Endodermal cell (in vitro differentiated cells): ENCODE results near the gene PTGR3. TPM values are rescaled to one million over a fixed set of nuclear protein-coding genes. Genes with fewer than 3 reads are reported as not detected.
"Not testable (repeated sequence)": the region's sequence is repeated elsewhere in the genome, so short reads cannot be mapped to it uniquely, and the experiment has no call there.

ENCODE experiments used
- DNase-seq: peaks from one replicate; pipeline ENCODE4 v3.0.0-alpha.2; 2017
- H3K27ac ChIP-seq: 2 replicates; pipeline ENCODE4 v1.5.1; 2013; ENCODE audit warnings: mild to moderate bottlenecking, low read depth, low read length, moderate library complexity
- H3K27me3 ChIP-seq: 2 replicates; pipeline ENCODE4 v1.6.1; 2013; ENCODE audit warnings: mild to moderate bottlenecking, low read length, moderate library complexity; ENCODE audit not compliant: insufficient read depth, control insufficient read depth, poor library complexity, severe bottlenecking
- H3K36me3 ChIP-seq: 2 replicates; pipeline ENCODE4 v1.7.0; 2013; ENCODE audit warnings: mild to moderate bottlenecking, low read length, moderate library complexity; ENCODE audit not compliant: control insufficient read depth, insufficient read depth
- H3K4me1 ChIP-seq: one replicate; pipeline ENCODE4 v1.7.0; 2013; ENCODE audit warnings: low read length; ENCODE audit not compliant: control insufficient read depth, insufficient read depth
- H3K4me3 ChIP-seq: 2 replicates; pipeline ENCODE4 v1.5.1; 2013; ENCODE audit warnings: mild to moderate bottlenecking, low read length, moderate library complexity
- H3K9ac ChIP-seq: 2 replicates; pipeline ENCODE4 v1.6.1; 2013; ENCODE audit warnings: mild to moderate bottlenecking, low read length, moderate library complexity; ENCODE audit not compliant: poor library complexity, severe bottlenecking; ENCODE audit errors: extremely low read depth
- H3K9me3 ChIP-seq: 2 replicates; pipeline ENCODE4 v1.6.1; 2013; ENCODE audit warnings: mild to moderate bottlenecking, low read length, moderate library complexity; ENCODE audit not compliant: control insufficient read depth
- H3K27ac Mint-ChIP-seq: 2 replicates; pipeline ENCODE4 v1.8.0; 2020; ENCODE audit warnings: mixed read lengths
- H3K27me3 Mint-ChIP-seq: 2 replicates; pipeline ENCODE4 v1.8.0; 2021; ENCODE audit warnings: mild to moderate bottlenecking, mixed read lengths; ENCODE audit not compliant: insufficient read depth
- H3K36me3 Mint-ChIP-seq: 2 replicates; pipeline ENCODE4 v1.8.0; 2020; ENCODE audit warnings: low read depth, mixed read lengths
- H3K4me1 Mint-ChIP-seq: 2 replicates; pipeline ENCODE4 v1.8.0; 2020; ENCODE audit warnings: mixed read lengths
- H3K4me3 Mint-ChIP-seq: 2 replicates; pipeline ENCODE4 v1.8.0; 2020; ENCODE audit warnings: mild to moderate bottlenecking, moderate library complexity, mixed read lengths
- H3K9me3 Mint-ChIP-seq: 2 replicates; pipeline ENCODE4 v1.8.0; 2020; ENCODE audit warnings: mild to moderate bottlenecking, mixed read lengths
- CTCF ChIP-seq: fragments of 200-600 bp; sonication (generic); conservative IDR thresholded peaks from 2 replicates; pipeline ENCODE4 v1.5.0; 2021; ENCODE audit warnings: antibody characterized with exemption, mild to moderate bottlenecking
- WGBS, 2 experiments: methylation state at CpG; one replicate each; pipeline versions ENCODE4 v1.1.5 to v1.1.7; 2013; ENCODE audit warnings: missing lambda C conversion rate in 2 of 2, mixed read lengths in 1 of 2; ENCODE audit not compliant: insufficient coverage in 1 of 2, insufficient read length in 1 of 2; 5-methylcytosine and 5-hydroxymethylcytosine counted together
- total RNA-seq, 2 donors: library from RNA; stranded (reverse); fragmentation: NEBNext Ultra II Directional in 1 of 2; extraction: Animal tissue kit (Norgen Biotek cat#: 25700) in 1 of 2; gene quantifications; 2 replicates in 1 of 2; 3 replicates in 1 of 2; pipeline ENCODE4 v1.2.1, GENCODE V29; 2021

Gene PTGR3
- total RNA-seq, 2 donors from 2014 or later, result 12.2 to 13.3 TPM

GRCh38 chr18:75189696-75190095, 19.2 kb downstream of the PTGR3 start:
- Mint-ChIP-seq H3K9me3 (no peaks in the 10 kb centered on the region), H3K4me3 (no peak overlapping the region), H3K36me3 (no peaks in the 10 kb centered on the region), H3K27ac (no peak overlapping the region), H3K27me3 (no peaks in the 10 kb centered on the region), H3K4me1 (peaks cover 3% of the 10 kb centered on the region)
- Histone ChIP-seq H3K9ac (no peak overlapping the region), H3K27me3 (no peaks in the 10 kb centered on the region), H3K9me3 (no peaks in the 10 kb centered on the region), H3K4me3 (no peak overlapping the region), H3K27ac (no peak overlapping the region), H3K36me3 (no peaks in the 10 kb centered on the region), H3K4me1 (no peaks in the 10 kb centered on the region)
- TF ChIP-seq CTCF, result no peak
- 89 to 100% methylated on average over 3 to 6 of the region's 6 CpGs for WGBS, 2 experiments
- DNase-seq, result no peak

GRCh38 chr18:75187702-75188101, 21.2 kb downstream of the PTGR3 start:
- H3K4me1 Mint-ChIP-seq, result not testable (repeated sequence)
- peak; percentile 2 for DNase-seq

GRCh38 chr18:75185460-75185859, 23.5 kb downstream of the PTGR3 start:
- Mint-ChIP-seq H3K9me3 (peaks cover 3% of the 10 kb centered on the region), H3K27me3 (no peaks in the 10 kb centered on the region), H3K4me3 (no peak overlapping the region), H3K27ac (no peak overlapping the region), H3K36me3 (no peaks in the 10 kb centered on the region), H3K4me1 (peaks cover 3% of the 10 kb centered on the region)
- Histone ChIP-seq H3K27ac (no peak overlapping the region), H3K9me3 (no peaks in the 10 kb centered on the region), H3K27me3 (no peaks in the 10 kb centered on the region), H3K4me1 (no peaks in the 10 kb centered on the region), H3K36me3 (no peaks in the 10 kb centered on the region), H3K9ac (no peak overlapping the region), H3K4me3 (no peak overlapping the region)
- peak; percentile 20 for DNase-seq
- 83 to 85% methylated on average over 3 of the region's 3 CpGs for WGBS, 2 experiments
- no peak for TF ChIP-seq CTCF

More at GRCh38 chr18:75187702-75188101, 21.2 kb downstream of the PTGR3 start:
- H3K36me3 Mint-ChIP-seq, H3K9ac ChIP-seq, H3K27me3 ChIP-seq, H3K4me1 ChIP-seq, H3K9me3 ChIP-seq, H3K36me3 ChIP-seq, H3K27ac ChIP-seq, H3K27ac Mint-ChIP-seq, H3K27me3 Mint-ChIP-seq, H3K9me3 Mint-ChIP-seq, H3K4me3 Mint-ChIP-seq, H3K4me3 ChIP-seq: not testable (repeated sequence)
- 86 to 89% methylated on average over 4 of the region's 4 CpGs for WGBS, 2 experiments

GRCh38 chr18:75183973-75184493, 24.9 kb downstream of the PTGR3 start:
- Histone ChIP-seq H3K36me3 (no peaks in the 10 kb centered on the region), H3K4me3 (no peak overlapping the region), H3K27ac (no peak overlapping the region), H3K9ac (no peak overlapping the region), H3K27me3 (no peaks in the 10 kb centered on the region), H3K9me3 (no peaks in the 10 kb centered on the region), H3K4me1 (no peaks in the 10 kb centered on the region)
- no peak for TF ChIP-seq CTCF
- Mint-ChIP-seq H3K9me3 (peaks cover 3% of the 10 kb centered on the region), H3K27ac (no peak overlapping the region), H3K36me3 (no peaks in the 10 kb centered on the region), H3K27me3 (no peaks in the 10 kb centered on the region), H3K4me3 (no peak overlapping the region), H3K4me1 (peaks cover 3% of the 10 kb centered on the region)
- 93 to 95% methylated on average over 11 of the region's 14 CpGs for WGBS, 2 experiments
- DNase-seq, result peak; percentile 17
